Measurements from ENCODE around the gene SYCN.

Gene SYCN

GRCh38 chr19:39172700-39173501 is 31.2 kb downstream of the SYCN start:
- no peak for DNase-seq (ENCODE audit: low read depth in 2 of 2, low spot score in 1 of 2)

GRCh38 chr19:39171479-39172465 is 32.3 kb downstream of the SYCN start:
- DNase-seq (ENCODE audit: low read depth in 2 of 2, low spot score in 1 of 2): no peak

GRCh38 chr19:39170386-39171231 is 33.5 kb downstream of the SYCN start:
- DNase-seq (ENCODE audit: low read depth in 2 of 2, low spot score in 1 of 2): no peak

GRCh38 chr19:39169143-39169810 is 34.8 kb downstream of the SYCN start:
- DNase-seq (ENCODE audit: low read depth in 2 of 2, low spot score in 1 of 2): no peak

- no peak for DNase-seq (ENCODE audit: low read depth in 2 of 2, low spot score in 1 of 2)
Measured at GRCh38 chr19:39168258-39169142, 35.6 kb downstream of the SYCN start.

- no peak for DNase-seq (ENCODE audit: low read depth in 2 of 2, low spot score in 1 of 2)
Measured at GRCh38 chr19:39167461-39168257, 36.4 kb downstream of the SYCN start.

- no peak for DNase-seq (ENCODE audit: low read depth in 2 of 2, low spot score in 1 of 2)
Measured at GRCh38 chr19:39166571-39167391, 37.3 kb downstream of the SYCN start.

- no peak for DNase-seq (ENCODE audit: low read depth in 2 of 2, low spot score in 1 of 2)
Measured at GRCh38 chr19:39165857-39166256, 38.2 kb downstream of the SYCN start.

GRCh38 chr19:39164289-39164688 is 39.8 kb downstream of the SYCN start:
- no peak for DNase-seq (ENCODE audit: low read depth in 2 of 2, low spot score in 1 of 2)

DNA sequence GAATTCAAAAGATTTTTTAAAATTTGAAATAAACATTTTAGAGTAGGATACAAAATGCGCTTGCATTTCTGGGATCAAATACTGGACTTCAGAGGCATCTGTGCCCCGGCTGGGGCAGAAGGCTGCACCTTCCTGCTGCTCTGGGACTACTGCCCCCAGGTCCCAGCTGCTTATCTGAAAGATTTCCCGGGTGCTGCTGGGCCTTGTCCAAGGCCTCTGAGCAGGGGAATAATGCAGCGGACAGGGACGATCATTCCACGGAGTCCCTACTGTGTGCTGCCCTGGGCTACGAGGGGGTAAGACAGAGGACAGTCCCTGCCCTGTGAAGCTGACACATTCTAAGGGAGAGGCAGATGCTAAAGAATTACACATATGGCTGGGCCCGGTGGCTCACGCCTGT is 40.4 kb downstream of the SYCN start:
- DNase-seq (ENCODE audit: low read depth in 2 of 2, low spot score in 1 of 2): no peak

DNA sequence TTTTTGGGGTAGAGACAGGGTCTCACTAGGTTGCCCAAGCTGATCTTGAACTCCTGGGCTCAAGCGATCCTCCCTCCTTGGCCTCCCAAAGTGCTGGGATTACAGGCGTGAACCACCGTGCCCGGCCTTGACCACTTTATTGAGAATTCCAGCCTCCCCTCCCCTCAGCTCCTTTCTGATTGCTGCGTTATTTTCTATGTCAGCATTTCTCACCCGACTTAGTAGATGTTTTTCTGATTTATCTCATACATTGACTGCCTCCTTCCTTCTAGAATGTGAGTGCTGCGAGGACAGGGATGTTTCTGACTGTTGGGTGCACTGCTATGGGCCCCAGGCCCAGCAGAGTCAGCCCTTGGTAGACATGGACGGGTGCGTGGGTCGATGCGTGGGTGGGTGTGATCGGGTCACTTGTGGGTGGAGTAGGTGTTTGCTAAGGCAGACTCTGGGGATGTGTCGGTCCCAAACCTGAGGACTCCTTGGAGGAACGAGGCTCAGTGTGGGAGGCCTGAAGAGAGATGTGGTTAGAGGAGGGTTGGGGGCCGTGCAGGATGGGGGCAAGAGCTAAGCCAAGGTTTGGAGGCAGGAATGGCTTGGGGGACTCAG is 41.5 kb downstream of the SYCN start:
- DNase-seq (ENCODE audit: low read depth in 2 of 2, low spot score in 1 of 2): no peak

- no peak for DNase-seq (ENCODE audit: low read depth in 2 of 2, low spot score in 1 of 2)
Measured at GRCh38 chr19:39160889-39161672, 43.0 kb downstream of the SYCN start.

DNA sequence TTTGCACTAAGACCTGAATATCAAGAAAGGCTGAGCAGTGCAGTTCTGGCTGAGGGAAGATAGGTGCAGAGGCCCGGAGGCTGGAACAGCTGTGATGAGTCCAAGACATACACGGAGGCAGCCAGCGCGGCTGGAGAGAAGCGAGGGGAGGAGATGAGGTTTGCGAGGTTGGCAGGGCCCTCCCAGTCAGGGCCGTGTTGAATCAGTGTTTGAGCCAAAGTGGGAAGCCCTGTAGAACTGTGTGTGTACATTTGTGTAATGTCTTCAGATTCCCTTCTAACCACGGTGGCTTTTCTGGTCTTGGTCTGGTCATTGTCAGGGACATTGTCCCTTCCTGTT is 43.6 kb downstream of the SYCN start:
- no peak for DNase-seq (ENCODE audit: low read depth in 2 of 2, low spot score in 1 of 2)

DNA sequence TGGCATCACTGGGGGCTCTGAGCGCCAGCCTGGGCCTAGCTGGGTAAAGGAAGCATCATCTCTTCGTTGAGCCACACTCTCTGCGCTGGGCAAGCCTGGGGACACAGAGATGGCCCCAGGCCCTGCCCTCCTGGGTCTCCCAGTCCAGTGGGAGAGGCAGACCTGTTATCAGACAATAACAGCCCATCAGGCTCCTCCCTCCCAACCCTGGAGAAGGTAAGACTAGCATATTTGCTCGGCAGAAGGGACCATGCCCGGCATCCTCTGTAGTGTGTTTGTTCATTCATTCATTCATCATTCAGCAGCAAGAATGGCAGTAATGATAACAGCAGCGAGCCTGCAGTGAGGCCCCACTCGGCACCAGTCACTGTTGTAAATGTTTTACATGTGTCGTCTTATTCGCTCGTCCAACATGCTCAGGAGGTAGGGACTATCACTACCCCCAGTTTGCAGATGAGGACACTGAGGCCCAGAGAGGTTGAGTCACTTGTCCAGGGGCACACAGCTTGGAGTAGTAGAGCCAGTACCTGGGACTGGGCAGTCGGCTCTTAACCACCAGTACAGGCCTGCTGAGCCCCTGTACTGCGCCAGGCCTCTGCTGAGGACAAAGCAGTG is 45.3 kb downstream of the SYCN start:
- DNase-seq (ENCODE audit: low read depth in 2 of 2, low spot score in 1 of 2): no peak

DNA sequence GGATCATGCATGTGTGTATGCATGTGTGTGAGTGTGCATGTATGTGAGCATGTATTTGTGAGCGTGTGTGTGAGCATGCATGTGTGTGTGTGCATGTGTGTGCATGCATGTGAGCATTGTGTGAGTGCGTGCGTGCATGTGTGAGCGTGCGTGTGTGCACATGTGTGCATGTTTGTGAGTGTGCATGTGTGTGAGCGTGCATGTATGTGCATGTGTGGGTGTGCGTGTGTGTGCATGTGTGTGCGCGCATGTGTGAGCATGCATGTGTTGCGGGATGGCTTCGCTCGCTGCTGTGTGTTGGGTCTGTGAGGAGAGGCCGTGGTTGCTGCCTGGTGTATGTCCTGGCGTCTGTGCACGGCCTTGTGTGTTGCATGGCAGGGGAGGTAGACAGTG is 46.1 kb downstream of the SYCN start:
- no peak for DNase-seq (ENCODE audit: low read depth in 2 of 2, low spot score in 1 of 2)

- no peak for DNase-seq (ENCODE audit: low read depth in 2 of 2, low spot score in 1 of 2)
Measured at GRCh38 chr19:39157275-39157996, 46.6 kb downstream of the SYCN start.
